ENCODE data around the gene CP. TPM values are rescaled to one million over a fixed set of nuclear protein-coding genes. Genes with fewer than 3 reads are reported as not detected.

Gene CP
- total and polyA plus RNA-seq, 2 of the 13 experiments (the other 11 are each of a cell fraction or from before 2014, with no cell fraction given) = 42.6 to 789 TPM

- peak; percentile 48; the same call in 1 of the 2 replicates for TF ChIP-seq ATF2 (CRISPR knock-in tag; IDR thresholded peaks at IDR 0.05)
- no peak; the same call in 1 of the 2 replicates for TF ChIP-seq BCL3 (CRISPR knock-in tag; IDR thresholded peaks at IDR 0.05)
- TF ChIP-seq SNAPC2 (CRISPR knock-in tag; IDR thresholded peaks at IDR 0.05) = 0 out of 2 replicates have a peak, but pooled peaks have one; percentile 78
- 0 out of 2 replicates have a peak, but pooled peaks have one; percentile 32 for TF ChIP-seq CREB3 (CRISPR knock-in tag; IDR thresholded peaks at IDR 0.05)
- TF ChIP-seq KDM1A (CRISPR knock-in tag; IDR thresholded peaks at IDR 0.05) = no peak
- TF ChIP-seq DBP (CRISPR knock-in tag; IDR thresholded peaks at IDR 0.05; ENCODE audit: not compliant biosample characterization) = no peak
- TF ChIP-seq ARID3A (IDR thresholded peaks at IDR 0.05; ENCODE audit: low read depth, low read length) = no peak
- TF ChIP-seq CTCF (CRISPR knock-in tag; IDR thresholded peaks at IDR 0.05) = peak; percentile 16; the same call in 1 of the 2 replicates
- no peak for TF ChIP-seq ZBTB1 (CRISPR knock-in tag; IDR thresholded peaks at IDR 0.05; ENCODE audit: borderline replicate concordance)
- TF ChIP-seq RBFOX2 (IDR thresholded peaks at IDR 0.05; ENCODE audit: low read depth, low read length) = peak; percentile 95
- peak; percentile 77; the same call in 1 of the 2 replicates for TF ChIP-seq ZNF747 (CRISPR knock-in tag; IDR thresholded peaks at IDR 0.05; ENCODE audit: borderline replicate concordance)
- TF ChIP-seq TERF1 (CRISPR knock-in tag; IDR thresholded peaks at IDR 0.05) = no peak
- peak; percentile 34; the same call in 1 of the 2 replicates for TF ChIP-seq FOSL1 (CRISPR knock-in tag; IDR thresholded peaks at IDR 0.05; ENCODE audit: borderline replicate concordance)
- TF ChIP-seq ZZZ3 (CRISPR knock-in tag; IDR thresholded peaks at IDR 0.05; ENCODE audit: borderline replicate concordance) = peak; percentile 74; the same call in 1 of the 2 replicates
- peak; percentile 17; the same call in 1 of the 2 replicates for TF ChIP-seq KDM4B (CRISPR knock-in tag; IDR thresholded peaks at IDR 0.05)
- no peak; the same call in 1 of the 2 replicates for TF ChIP-seq PPARG (CRISPR knock-in tag; conservative IDR thresholded peaks at IDR 0.05)
- peak; percentile 93 for TF ChIP-seq HIVEP1 (CRISPR knock-in tag; IDR thresholded peaks at IDR 0.05)
Observed at GRCh38 chr3:149129326-149130205, 92.1 kb downstream of the CP start, which contains the start of gene HPS3 (continued).

Measured in HepG2 (cell line).